Hematopoietic multipotent progenitor cell treated with erythropoietin and hydrocortisone succinate and interleukin-3 and kit ligand, for 15 days (in vitro differentiated cells): ENCODE data around the gene PTPN1.
A peak's percentile ranks its signal among the peaks of the same experiment; 100 is the strongest.
"Not testable (repeated sequence)": the region's sequence is repeated elsewhere in the genome, so short reads cannot be mapped to it uniquely, and the experiment has no call there.

ENCODE experiments used
- DNase-seq: peaks from one replicate; pipeline ENCODE4 v3.0.0-alpha.2; 2015; ENCODE audit warnings: low spot score

The PTPN1 gene

GRCh38 chr20:50610212-50610718 lies 100.1 kb downstream of the PTPN1 start:
- DNase-seq, result no peak

GRCh38 chr20:50611128-50611810 lies 101.1 kb downstream of the PTPN1 start:
- DNase-seq, result no peak

GRCh38 chr20:50613438-50614169 lies 103.4 kb downstream of the PTPN1 start:
- DNase-seq, result no peak

GRCh38 chr20:50615407-50615806 lies 105.2 kb downstream of the PTPN1 start:
- no peak for DNase-seq

- no peak for DNase-seq
Measured at GRCh38 chr20:50617022-50617421, 106.8 kb downstream of the PTPN1 start.

- DNase-seq, result no peak
Measured at GRCh38 chr20:50618537-50618936, 108.4 kb downstream of the PTPN1 start.

GRCh38 chr20:50620459-50620858 lies 110.3 kb downstream of the PTPN1 start:
- not testable (repeated sequence) for DNase-seq

GRCh38 chr20:50621068-50621665 lies 111.0 kb downstream of the PTPN1 start:
- DNase-seq, result no peak

- DNase-seq, result no peak
Measured at GRCh38 chr20:50624351-50625016, 114.3 kb downstream of the PTPN1 start.

- peak; percentile 29 for DNase-seq
Measured at GRCh38 chr20:50625986-50626677, 115.9 kb downstream of the PTPN1 start.

- DNase-seq, result no peak
Measured at GRCh38 chr20:50627747-50628146, 117.6 kb downstream of the PTPN1 start.

- DNase-seq, result no peak
Measured at GRCh38 chr20:50628332-50628731, 118.1 kb downstream of the PTPN1 start.

GRCh38 chr20:50628853-50629669 lies 118.9 kb downstream of the PTPN1 start:
- DNase-seq, result no peak

GRCh38 chr20:50629670-50630045 lies 119.5 kb downstream of the PTPN1 start:
- DNase-seq, result no peak

GRCh38 chr20:50630578-50631263 lies 120.5 kb downstream of the PTPN1 start:
- DNase-seq, result no peak

GRCh38 chr20:50632236-50632635 lies 122.1 kb downstream of the PTPN1 start:
- no peak for DNase-seq

- no peak for DNase-seq
Measured at GRCh38 chr20:50632701-50633100, 122.5 kb downstream of the PTPN1 start.

- DNase-seq, result no peak
Measured at GRCh38 chr20:50633361-50633760, 123.2 kb downstream of the PTPN1 start.

GRCh38 chr20:50634191-50634590 lies 124.0 kb downstream of the PTPN1 start:
- no peak for DNase-seq
